Measurements from ENCODE around the gene MAP1LC3A.

DNA sequence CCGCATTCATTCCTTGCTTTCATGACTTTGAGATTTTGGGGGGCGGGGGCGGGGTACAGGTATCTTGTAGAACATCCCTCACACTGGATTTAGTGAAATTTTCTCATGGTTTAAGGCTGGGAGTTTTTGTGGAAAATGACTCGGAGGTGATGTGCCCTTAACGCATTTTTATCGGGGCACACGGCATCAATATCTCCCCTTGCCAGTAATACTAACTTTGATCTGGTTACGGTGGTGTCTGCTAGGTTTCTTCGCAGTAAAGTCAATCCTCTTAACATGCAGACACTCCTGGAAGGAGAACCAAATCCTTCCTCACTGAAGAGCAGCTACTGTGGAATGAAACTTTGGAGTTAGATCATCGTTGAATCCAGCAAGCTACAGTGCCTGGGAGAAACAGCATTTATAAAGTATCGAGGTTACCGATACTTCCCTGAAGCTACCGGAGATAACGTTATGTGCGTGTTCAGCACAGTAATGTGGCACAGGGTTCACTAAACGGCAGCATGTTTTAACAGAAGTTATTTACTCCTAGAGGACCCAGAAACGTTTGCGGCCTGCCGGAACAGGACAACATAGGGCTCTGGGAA, 43.5 kb upstream of the MAP1LC3A start:
- no peak for TF ChIP-seq CTCF (conservative IDR thresholded peaks at IDR 0.05; ENCODE audit: low read depth, low read length)
- no peak for TF ChIP-seq EZH2 (IDR thresholded peaks at IDR 0.05; ENCODE audit: borderline replicate concordance, low read depth, low read length, poor library complexity, severe bottlenecking)
